Measurements from ENCODE around the gene GLIS1. TPM values are rescaled to one million over a fixed set of nuclear protein-coding genes. Genes with fewer than 3 reads are reported as not detected.

The GLIS1 gene
- total RNA-seq, 1 experiment from 2014 or later, result 0.24 TPM

GRCh38 chr1:53603431-53603830 is 135.5 kb downstream of the GLIS1 start (continued):
- TF ChIP-seq FOXP4 (CRISPR knock-in tag; IDR thresholded peaks at IDR 0.05) (no peak), JUN (CRISPR knock-in tag; IDR thresholded peaks at IDR 0.05) (no peak), AR (CRISPR knock-in tag; IDR thresholded peaks at IDR 0.05) (no peak)

DNA sequence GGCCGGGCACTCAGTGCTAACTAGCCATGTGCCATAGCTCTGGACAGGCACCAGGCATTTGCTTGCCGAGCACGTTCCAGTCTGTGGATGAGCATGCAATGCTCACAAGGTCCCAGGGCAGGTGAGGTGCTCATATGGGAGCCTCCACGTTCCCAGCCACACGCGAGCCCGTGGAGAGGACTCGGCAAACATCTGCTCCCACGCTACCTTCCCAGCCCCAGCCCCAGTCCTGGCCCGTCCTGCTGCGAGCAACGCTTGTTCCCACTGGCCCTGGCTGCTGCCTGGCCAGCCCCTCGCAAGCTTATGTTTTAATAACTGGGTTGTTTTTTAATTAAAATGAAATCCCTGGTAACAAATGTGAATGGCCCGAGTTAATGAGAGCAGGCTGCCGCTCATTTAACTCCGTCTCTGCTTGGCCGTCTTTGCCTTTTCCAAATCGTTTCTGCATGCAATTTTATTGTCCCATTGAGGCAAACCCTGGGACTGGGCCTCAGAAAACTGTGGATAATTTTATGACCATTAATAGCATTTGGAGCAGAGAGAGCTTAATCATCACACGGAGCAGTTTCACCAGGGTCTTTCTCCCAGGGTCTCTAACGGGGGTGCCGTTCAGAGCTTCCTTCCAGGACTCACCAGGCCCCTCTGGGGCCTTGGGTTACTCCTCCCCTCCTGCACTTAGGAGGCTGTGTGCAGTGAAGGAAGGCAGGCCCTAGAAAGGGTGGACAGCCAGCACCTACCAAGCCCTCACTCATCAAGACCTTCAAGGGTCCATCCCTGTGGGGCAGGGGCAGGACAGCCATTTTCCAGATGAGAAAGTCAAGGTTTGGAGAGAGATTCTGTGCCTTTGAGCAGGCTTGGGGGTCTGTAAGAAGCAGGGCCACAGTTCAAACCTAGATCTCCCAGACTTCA is 136.8 kb downstream of the GLIS1 start:
- H3K9me3 Mint-ChIP-seq, result no peaks in the 10 kb centered on the region
- no peak overlapping the region for H3K27ac Mint-ChIP-seq
- TF ChIP-seq, protein P1, sequence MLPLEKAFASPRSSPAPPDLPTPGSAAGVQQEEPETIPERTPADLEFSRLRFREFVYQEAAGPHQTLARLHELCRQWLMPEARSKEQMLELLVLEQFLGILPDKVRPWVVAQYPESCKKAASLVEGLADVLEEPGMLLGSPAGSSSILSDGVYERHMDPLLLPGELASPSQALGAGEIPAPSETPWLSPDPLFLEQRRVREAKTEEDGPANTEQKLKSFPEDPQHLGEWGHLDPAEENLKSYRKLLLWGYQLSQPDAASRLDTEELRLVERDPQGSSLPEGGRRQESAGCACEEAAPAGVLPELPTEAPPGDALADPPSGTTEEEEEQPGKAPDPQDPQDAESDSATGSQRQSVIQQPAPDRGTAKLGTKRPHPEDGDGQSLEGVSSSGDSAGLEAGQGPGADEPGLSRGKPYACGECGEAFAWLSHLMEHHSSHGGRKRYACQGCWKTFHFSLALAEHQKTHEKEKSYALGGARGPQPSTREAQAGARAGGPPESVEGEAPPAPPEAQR (CRISPR knock-in tag; IDR thresholded peaks at IDR 0.05), result no peak
- POLR2A ChIA-PET, result no interaction called here
- DNase-seq (ENCODE audit: low spot score) (no peak), ATAC-seq (no peak)
- CTCF ChIA-PET, result interaction anchor here (0.8 to 2.9 kb wide), 2 partner anchors 8 to 116 kb away, joined by 3 to 10 read pairs; no protein-coding TSS in a partner anchor
- no peaks in the 10 kb centered on the region; the same call in 1 of the 2 replicates for H3K27me3 Mint-ChIP-seq (ENCODE audit: low read depth)
- no peak overlapping the region for H3K4me3 Mint-ChIP-seq
- H3K4me1 Mint-ChIP-seq, result peaks cover 6% of the 10 kb centered on the region; the same call in 1 of the 2 replicates
- no peaks in the 10 kb centered on the region for H3K36me3 Mint-ChIP-seq

DNA sequence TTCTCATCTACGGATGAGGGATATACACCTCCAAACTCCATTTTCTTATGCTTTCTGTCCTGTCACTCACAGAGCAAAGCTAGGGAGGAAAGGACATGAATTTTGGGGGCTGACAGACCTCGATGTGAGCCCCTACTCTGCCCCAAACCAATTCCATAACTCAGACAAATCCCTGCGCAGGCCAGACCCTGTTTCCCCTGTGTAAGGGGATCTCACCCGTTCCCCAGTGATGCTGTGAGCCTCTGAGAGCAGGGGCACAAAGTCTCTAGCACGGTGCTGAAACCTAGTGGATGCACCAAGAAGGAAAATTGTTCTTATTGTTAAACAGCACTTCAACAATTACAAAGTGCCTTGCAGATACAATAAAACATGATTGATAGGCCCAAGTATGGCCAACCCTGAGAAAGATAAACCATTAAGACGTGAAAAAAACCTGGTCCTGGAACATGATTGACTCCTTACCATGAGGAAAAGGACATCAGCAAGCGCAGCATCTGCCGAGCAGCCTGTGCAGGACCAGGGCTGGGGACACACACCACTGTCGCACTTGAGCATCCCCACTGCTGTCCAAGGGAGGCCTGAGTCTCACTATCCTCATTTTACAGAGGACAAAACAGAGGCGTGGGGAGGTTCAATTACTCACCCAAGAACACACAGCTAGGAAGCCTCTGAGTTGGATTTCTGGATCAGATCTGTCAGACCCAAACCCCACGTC is 137.8 kb downstream of the GLIS1 start:
- ChIA-PET POLR2A (no interaction called here), CTCF (interaction anchor here (0.8 to 1.8 kb wide), 2 partner anchors 115 kb away, joined by 3 to 6 read pairs; no protein-coding TSS in a partner anchor)
- ATAC-seq (no peak), DNase-seq (ENCODE audit: low spot score) (no peak)
- Mint-ChIP-seq H3K27me3 (ENCODE audit: low read depth) (no peaks in the 10 kb centered on the region; the same call in 1 of the 2 replicates), H3K9me3 (no peaks in the 10 kb centered on the region), H3K36me3 (no peaks in the 10 kb centered on the region), H3K27ac (no peak overlapping the region), H3K4me1 (no peaks in the 10 kb centered on the region), H3K4me3 (no peak overlapping the region)
- TF ChIP-seq ATF2 (CRISPR knock-in tag; IDR thresholded peaks at IDR 0.05; ENCODE audit: borderline replicate concordance, low read depth), result no peak
- TF ChIP-seq FOXK1 (CRISPR knock-in tag; IDR thresholded peaks at IDR 0.05), result no peak
- TF ChIP-seq SMAD4 (CRISPR knock-in tag; IDR thresholded peaks at IDR 0.05), result no peak
- TF ChIP-seq TCF7 (CRISPR knock-in tag; IDR thresholded peaks at IDR 0.05; ENCODE audit: low read depth), result no peak
- TF ChIP-seq, protein P2, sequence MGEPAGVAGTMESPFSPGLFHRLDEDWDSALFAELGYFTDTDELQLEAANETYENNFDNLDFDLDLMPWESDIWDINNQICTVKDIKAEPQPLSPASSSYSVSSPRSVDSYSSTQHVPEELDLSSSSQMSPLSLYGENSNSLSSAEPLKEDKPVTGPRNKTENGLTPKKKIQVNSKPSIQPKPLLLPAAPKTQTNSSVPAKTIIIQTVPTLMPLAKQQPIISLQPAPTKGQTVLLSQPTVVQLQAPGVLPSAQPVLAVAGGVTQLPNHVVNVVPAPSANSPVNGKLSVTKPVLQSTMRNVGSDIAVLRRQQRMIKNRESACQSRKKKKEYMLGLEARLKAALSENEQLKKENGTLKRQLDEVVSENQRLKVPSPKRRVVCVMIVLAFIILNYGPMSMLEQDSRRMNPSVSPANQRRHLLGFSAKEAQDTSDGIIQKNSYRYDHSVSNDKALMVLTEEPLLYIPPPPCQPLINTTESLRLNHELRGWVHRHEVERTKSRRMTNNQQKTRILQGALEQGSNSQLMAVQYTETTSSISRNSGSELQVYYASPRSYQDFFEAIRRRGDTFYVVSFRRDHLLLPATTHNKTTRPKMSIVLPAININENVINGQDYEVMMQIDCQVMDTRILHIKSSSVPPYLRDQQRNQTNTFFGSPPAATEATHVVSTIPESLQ (CRISPR knock-in tag; IDR thresholded peaks at IDR 0.05), result no peak
- no peak for TF ChIP-seq CDX4 (CRISPR knock-in tag; IDR thresholded peaks at IDR 0.05; ENCODE audit: borderline replicate concordance)
